GM06990 (cell line): Measurements from ENCODE around the gene KCNJ4.
A peak's percentile ranks its signal among the peaks of the same experiment; 100 is the strongest.

Experiments used
- DNase-seq: peaks from one replicate; pipeline ENCODE4 v3.0.0-alpha.2; 2011; ENCODE audit not compliant: insufficient read length; ENCODE audit errors: extremely low read depth
- H3K27me3 ChIP-seq: replicated peaks from 2 replicates; pipeline ENCODE4 v1.6.0; 2011; ENCODE audit warnings: low read length; ENCODE audit not compliant: control insufficient read depth, insufficient read depth
- H3K36me3 ChIP-seq: 2 replicates; pipeline ENCODE4 v1.5.1; 2011; ENCODE audit warnings: low read length; ENCODE audit not compliant: control insufficient read depth, insufficient read depth
- H3K4me3 ChIP-seq: replicated peaks from 2 replicates; pipeline ENCODE4 v1.5.1; 2011; ENCODE audit warnings: low read depth, mild to moderate bottlenecking, control low read depth, low read length
- TF ChIP-seq, protein P1 (sequence below): IDR thresholded peaks from 2 replicates; pipeline ENCODE4 v1.5.1; 2011; ENCODE audit warnings: low read length, control low read depth, mild to moderate bottlenecking, inconsistent platforms; ENCODE audit not compliant: insufficient read depth, poor library complexity, severe bottlenecking

KCNJ4 gene

DNA sequence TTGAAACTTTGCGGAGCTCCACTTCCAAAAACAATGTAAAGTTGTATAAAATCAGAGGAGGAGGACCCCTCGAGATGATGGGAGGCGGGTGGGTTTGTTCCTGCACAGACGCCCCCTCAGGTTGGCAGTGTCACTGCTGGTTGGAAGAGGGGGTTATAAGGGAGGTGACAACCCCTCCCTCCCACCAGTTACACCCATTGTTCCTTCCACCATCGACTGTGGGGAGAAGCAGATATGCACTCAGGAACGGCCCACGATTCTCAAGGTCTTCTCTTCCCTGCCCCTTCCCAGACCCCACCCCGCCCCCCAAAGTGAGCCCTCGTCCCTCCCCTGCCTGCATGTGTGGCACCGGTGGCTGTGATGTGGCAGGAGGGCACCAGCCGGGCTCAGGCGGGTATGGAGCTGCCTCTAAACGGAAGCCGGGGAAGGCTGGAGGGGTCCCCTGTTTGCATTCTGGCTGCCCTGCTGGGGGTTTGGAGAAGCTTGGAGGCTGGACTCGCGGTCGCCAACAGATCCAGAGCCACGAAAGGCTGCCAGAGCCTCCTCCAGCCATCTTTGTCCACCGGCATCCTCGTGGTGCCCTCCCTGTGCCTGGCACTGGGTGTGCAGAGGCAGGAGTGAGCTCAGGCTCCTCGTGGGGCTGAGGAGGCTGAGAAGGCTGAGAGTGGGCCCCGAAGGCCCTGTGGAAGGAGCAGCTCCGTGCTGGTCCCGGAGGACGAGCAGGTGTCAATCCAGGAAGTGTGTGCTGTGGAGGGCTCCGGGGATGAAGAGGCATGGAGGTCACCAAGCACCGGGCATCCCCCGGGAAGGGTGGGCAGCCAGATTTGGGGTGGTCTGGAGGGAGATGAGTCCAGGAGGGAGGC, 13.7 kb upstream of the KCNJ4 start:
- H3K4me3 ChIP-seq: peak overlapping the region; percentile 52
- H3K27me3 ChIP-seq: no peaks in the 10 kb centered on the region; the same call in none of the 2 replicates
- H3K36me3 ChIP-seq: no peaks in the 10 kb centered on the region
- DNase-seq: no peak
- TF ChIP-seq, protein P1, sequence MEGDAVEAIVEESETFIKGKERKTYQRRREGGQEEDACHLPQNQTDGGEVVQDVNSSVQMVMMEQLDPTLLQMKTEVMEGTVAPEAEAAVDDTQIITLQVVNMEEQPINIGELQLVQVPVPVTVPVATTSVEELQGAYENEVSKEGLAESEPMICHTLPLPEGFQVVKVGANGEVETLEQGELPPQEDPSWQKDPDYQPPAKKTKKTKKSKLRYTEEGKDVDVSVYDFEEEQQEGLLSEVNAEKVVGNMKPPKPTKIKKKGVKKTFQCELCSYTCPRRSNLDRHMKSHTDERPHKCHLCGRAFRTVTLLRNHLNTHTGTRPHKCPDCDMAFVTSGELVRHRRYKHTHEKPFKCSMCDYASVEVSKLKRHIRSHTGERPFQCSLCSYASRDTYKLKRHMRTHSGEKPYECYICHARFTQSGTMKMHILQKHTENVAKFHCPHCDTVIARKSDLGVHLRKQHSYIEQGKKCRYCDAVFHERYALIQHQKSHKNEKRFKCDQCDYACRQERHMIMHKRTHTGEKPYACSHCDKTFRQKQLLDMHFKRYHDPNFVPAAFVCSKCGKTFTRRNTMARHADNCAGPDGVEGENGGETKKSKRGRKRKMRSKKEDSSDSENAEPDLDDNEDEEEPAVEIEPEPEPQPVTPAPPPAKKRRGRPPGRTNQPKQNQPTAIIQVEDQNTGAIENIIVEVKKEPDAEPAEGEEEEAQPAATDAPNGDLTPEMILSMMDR: no peak

DNA sequence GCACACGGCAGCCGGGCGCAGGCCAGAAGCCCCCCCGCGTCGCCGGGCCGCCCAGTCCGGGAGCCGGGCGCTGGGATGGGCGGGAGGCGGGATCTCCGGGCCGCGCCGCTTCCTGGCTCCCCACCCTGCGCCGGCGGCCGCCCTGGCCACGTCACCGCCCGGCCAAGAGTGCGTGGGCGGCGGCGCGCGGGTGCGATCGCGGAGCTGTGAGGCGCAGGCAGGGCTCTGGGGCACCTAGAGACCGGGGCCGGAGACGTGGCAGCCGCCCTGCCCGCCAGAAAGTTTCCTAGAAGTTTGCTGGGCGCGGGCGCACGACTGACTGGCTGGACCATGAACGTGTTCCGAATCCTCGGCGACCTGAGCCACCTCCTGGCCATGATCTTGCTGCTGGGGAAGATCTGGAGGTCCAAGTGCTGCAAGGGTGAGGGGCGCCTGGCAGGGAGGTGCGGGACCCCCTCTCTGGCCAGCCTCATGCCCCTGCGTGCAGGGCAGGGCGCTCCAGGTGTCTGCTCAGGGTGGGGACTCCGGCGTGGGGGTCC, 13.0 kb upstream of the KCNJ4 start, which contains the start of gene KDELR3:
TSS of gene KDELR3 (plus strand) at position 193 of the 539 bp plus-strand sequence. CDS start at position 331, 138 bp downstream.
- peak within 1 kb of the TSS; percentile 52 for H3K4me3 ChIP-seq
- no peaks in the 10 kb centered on the region for H3K36me3 ChIP-seq
- H3K27me3 ChIP-seq: no peaks in the 10 kb centered on the region; the same call in none of the 2 replicates
- TF ChIP-seq, protein P1: no peak
- DNase-seq: peak; percentile 65

DNA sequence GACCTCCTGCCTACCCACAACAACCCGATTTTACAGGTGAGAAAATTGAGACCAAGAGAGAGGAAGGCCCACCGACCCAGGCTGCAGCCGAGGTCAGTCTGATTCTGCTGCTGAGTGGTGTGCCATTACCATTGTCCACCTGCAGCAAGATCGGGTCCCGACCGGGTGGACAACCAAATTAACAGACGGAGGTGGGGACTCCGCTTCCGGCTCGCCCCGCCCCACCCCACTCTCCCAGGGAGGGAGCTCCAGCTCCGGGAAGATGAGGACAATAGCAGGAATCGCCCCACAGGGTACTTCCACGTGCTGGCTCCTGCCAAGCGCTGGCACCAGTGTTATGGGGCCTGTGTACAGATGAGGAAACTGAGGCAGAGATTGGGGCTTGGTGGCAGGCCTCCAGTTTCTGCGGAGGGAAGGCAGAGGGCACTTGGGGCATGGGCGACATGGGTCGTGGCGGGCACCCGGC, 12.5 kb upstream of the KCNJ4 start:
- DNase-seq: no peak
- TF ChIP-seq, protein P1: no peak
- H3K27me3 ChIP-seq: no peaks in the 10 kb centered on the region; the same call in none of the 2 replicates
- peak overlapping the region; percentile 32 for H3K4me3 ChIP-seq
- H3K36me3 ChIP-seq: no peaks in the 10 kb centered on the region

DNA sequence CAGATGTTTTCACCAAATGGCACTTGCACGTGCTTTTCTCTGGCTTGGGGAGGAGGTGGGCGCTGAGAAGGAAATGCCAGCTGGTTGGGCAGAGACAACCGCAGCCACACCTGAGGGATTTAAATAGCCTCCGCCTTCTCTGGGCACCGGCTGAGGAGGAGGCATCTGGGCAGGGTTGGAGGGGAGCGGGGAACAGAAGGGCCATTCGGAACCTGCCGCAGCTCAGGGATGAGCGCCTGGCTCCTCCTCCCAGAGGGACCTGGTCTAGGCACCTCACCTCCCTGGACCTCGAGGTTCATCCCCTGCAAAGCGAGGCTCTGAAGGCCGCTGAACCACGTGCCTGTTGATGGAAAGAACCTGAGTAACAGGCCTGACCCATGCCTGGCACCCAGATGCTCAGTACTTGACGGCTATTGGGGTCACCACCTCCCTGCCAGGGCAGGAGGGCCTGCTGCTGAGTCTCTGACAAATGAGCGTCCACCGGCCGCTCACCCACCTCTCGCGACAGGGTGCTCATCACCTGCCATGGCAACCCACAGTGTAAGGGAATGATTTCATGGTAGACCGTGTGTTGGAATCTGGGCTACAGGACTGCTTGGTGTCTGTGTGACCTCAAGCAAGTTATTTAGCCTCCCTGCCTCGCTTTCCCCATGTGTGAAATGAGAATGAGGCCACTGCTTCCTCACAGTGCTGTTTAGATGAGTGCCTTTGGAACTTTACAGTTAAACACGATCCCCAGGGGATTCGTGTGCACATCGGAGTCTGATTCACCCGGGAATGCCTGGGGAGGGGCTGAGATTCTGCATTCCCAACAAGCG, 10.9 kb upstream of the KCNJ4 start:
- H3K27me3 ChIP-seq: no peaks in the 10 kb centered on the region; the same call in none of the 2 replicates

More for the DNA sequence above, 10.9 kb upstream of the KCNJ4 start:
- Histone ChIP-seq H3K36me3 (no peaks in the 10 kb centered on the region), H3K4me3 (no peak overlapping the region)
- no peak for DNase-seq
- TF ChIP-seq, protein P1: no peak
